ENCODE data around the gene ACSL5. TPM values are rescaled to one million over a fixed set of nuclear protein-coding genes. Genes with fewer than 3 reads are reported as not detected.

Gene ACSL5
- total and polyA plus RNA-seq, 3 donors from 2014 or later, result 10.1 to 20.1 (median 11.4) TPM

GRCh38 chr10:112365014-112365432 lies 8.9 kb upstream of the ACSL5 start:
- Histone ChIP-seq H3K27me3 (no peaks in the 10 kb centered on the region), H3K27ac (no peak overlapping the region), H3K36me3 (ENCODE audit: low read depth, missing control alignments) (no peaks in the 10 kb centered on the region), H3K4me1 (peaks cover 32% of the 10 kb centered on the region), H3K9me3 (no peaks in the 10 kb centered on the region), H3K4me3 (no peak overlapping the region)
- 85% methylated on average over 6 of the region's 6 CpGs for WGBS, 2 donors
- intact Hi-C loops (cut with DNase I; ENCODE audit: low total_unique reads), result no loop called here
- DNase-seq, result no peak
- TF ChIP-seq POLR2A (IDR thresholded peaks at IDR 0.05) (no peak), CTCF (IDR thresholded peaks at IDR 0.05) (no peak)

GRCh38 chr10:112365451-112365850 lies 8.5 kb upstream of the ACSL5 start:
- no peaks in the 10 kb centered on the region for H3K9me3 ChIP-seq
- TF ChIP-seq POLR2A (IDR thresholded peaks at IDR 0.05) (no peak), CTCF (IDR thresholded peaks at IDR 0.05) (no peak)
- peaks cover 28% of the 10 kb centered on the region for H3K4me1 ChIP-seq
- WGBS, 2 donors, result 88 to 89% methylated on average over 6 of the region's 6 CpGs
- no peak overlapping the region for H3K27ac ChIP-seq
- intact Hi-C loops (cut with DNase I; ENCODE audit: low total_unique reads), result no loop called here
- H3K36me3 ChIP-seq (ENCODE audit: low read depth, missing control alignments), result no peaks in the 10 kb centered on the region
- no peaks in the 10 kb centered on the region for H3K27me3 ChIP-seq
- no peak for DNase-seq
- no peak overlapping the region for H3K4me3 ChIP-seq

GRCh38 chr10:112366992-112367391 lies 6.9 kb upstream of the ACSL5 start:
- H3K36me3 ChIP-seq (ENCODE audit: low read depth, missing control alignments), result no peaks in the 10 kb centered on the region
- no peaks in the 10 kb centered on the region for H3K27me3 ChIP-seq
- TF ChIP-seq POLR2A (IDR thresholded peaks at IDR 0.05) (no peak), CTCF (IDR thresholded peaks at IDR 0.05) (no peak)
- H3K4me1 ChIP-seq, result peaks cover 12% of the 10 kb centered on the region
- H3K9me3 ChIP-seq, result no peaks in the 10 kb centered on the region
- WGBS, 2 donors, result 77 to 86% methylated on average over 3 of the region's 3 CpGs
- no peak overlapping the region for H3K4me3 ChIP-seq
- no peak overlapping the region for H3K27ac ChIP-seq
- intact Hi-C loops (cut with DNase I; ENCODE audit: low total_unique reads), result no loop called here
- DNase-seq, result no peak

- Histone ChIP-seq H3K27me3 (no peaks in the 10 kb centered on the region), H3K27ac (no peak overlapping the region), H3K4me1 (peaks cover 7% of the 10 kb centered on the region), H3K4me3 (no peak overlapping the region), H3K36me3 (ENCODE audit: low read depth, missing control alignments) (no peaks in the 10 kb centered on the region), H3K9me3 (no peaks in the 10 kb centered on the region)
- TF ChIP-seq POLR2A (IDR thresholded peaks at IDR 0.05), result no peak
- TF ChIP-seq CTCF (IDR thresholded peaks at IDR 0.05), result no peak
- intact Hi-C loops (cut with DNase I; ENCODE audit: low total_unique reads), result no loop called here
- WGBS, 2 donors, result 90 to 95% methylated on average over 4 of the region's 4 CpGs
- DNase-seq, result no peak
Measured at GRCh38 chr10:112367516-112367915, 6.4 kb upstream of the ACSL5 start.

All from testis (tissue), 3 donors.